ENCODE data around the gene LYL1. TPM values are rescaled to one million over a fixed set of nuclear protein-coding genes. Genes with fewer than 3 reads are reported as not detected.

The LYL1 gene
- polyA plus RNA-seq, 4 donors: 4.6 to 7.4 (median 4.7) TPM

GRCh38 chr19:13110099-13110610 is 7.5 kb upstream of the LYL1 start:
- DNase-seq (ENCODE audit: low read depth in 4 of 4, low spot score in 3 of 4): no peak

GRCh38 chr19:13109361-13110098 is 6.9 kb upstream of the LYL1 start:
- no peak for DNase-seq (ENCODE audit: low read depth in 4 of 4, low spot score in 3 of 4)

GRCh38 chr19:13104848-13105711 is 2.4 kb upstream of the LYL1 start:
- no peak for DNase-seq (ENCODE audit: low read depth in 4 of 4, low spot score in 3 of 4)

GRCh38 chr19:13104360-13104847 is 1.7 kb upstream of the LYL1 start:
- DNase-seq (ENCODE audit: low read depth in 4 of 4, low spot score in 3 of 4): no peak

- no peak for DNase-seq (ENCODE audit: low read depth in 4 of 4, low spot score in 3 of 4)
These were observed 1.1 kb upstream of the LYL1 start for GRCh38 chr19:13103581-13104359.

- no peak for DNase-seq (ENCODE audit: low read depth in 4 of 4, low spot score in 3 of 4)
These were observed 317 bp downstream of the LYL1 start for GRCh38 chr19:13102416-13102665.

- DNase-seq (ENCODE audit: low read depth in 4 of 4, low spot score in 3 of 4): no peak
These were observed 855 bp downstream of the LYL1 start for GRCh38 chr19:13101590-13102415.

GRCh38 chr19:13100841-13101589 is 1.6 kb downstream of the LYL1 start:
- no peak for DNase-seq (ENCODE audit: low read depth in 4 of 4, low spot score in 3 of 4)

GRCh38 chr19:13100031-13100588 is 2.5 kb downstream of the LYL1 start:
- no peak for DNase-seq (ENCODE audit: low read depth in 4 of 4, low spot score in 3 of 4)

- no peak for DNase-seq (ENCODE audit: low read depth in 4 of 4, low spot score in 3 of 4)
These were observed 3.3 kb downstream of the LYL1 start for GRCh38 chr19:13099073-13099999.

GRCh38 chr19:13098277-13099072 is 4.2 kb downstream of the LYL1 start:
- DNase-seq (ENCODE audit: low read depth in 4 of 4, low spot score in 3 of 4): no peak

- DNase-seq (ENCODE audit: low read depth in 4 of 4, low spot score in 3 of 4): no peak
These were observed 5.0 kb downstream of the LYL1 start for GRCh38 chr19:13097463-13098258.

- no peak for DNase-seq (ENCODE audit: low read depth in 4 of 4, low spot score in 3 of 4)
These were observed 5.6 kb downstream of the LYL1 start for GRCh38 chr19:13097033-13097462.

GRCh38 chr19:13095934-13096927 is 6.4 kb downstream of the LYL1 start:
- DNase-seq (ENCODE audit: low read depth in 4 of 4, low spot score in 3 of 4): no peak

GRCh38 chr19:13095393-13095784 is 7.3 kb downstream of the LYL1 start:
- DNase-seq (ENCODE audit: low read depth in 4 of 4, low spot score in 3 of 4): no peak
